ENCODE measurements around the gene BPIFA1.

BPIFA1 gene

DNA sequence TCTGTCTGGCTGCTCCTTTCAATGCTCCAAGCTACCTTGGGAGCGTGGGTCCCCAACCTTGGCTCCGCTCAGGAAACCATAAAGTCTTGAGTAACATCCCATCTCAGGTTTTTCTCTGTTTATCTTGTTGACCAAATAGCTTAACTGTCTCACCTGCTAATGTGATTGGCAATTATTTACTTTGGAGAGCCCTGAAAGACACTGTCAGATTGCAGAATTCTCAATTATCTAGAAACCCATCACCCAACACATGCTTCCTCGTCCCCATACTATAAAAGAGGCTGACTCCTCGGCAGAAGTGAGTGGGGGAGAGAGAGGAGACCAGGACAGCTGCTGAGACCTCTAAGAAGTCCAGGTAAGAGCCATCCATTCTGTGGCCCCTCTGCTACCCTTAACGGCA, at the start of gene BPIFA1:
Gene BPIFA1 (plus strand): TSS at position 301 of the 400 bp plus-strand sequence. CDS start 1,716 bp downstream, outside the sequence.
- DNase-seq (ENCODE audit: low read depth in 2 of 2, low spot score in 1 of 2), result no peak

DNA sequence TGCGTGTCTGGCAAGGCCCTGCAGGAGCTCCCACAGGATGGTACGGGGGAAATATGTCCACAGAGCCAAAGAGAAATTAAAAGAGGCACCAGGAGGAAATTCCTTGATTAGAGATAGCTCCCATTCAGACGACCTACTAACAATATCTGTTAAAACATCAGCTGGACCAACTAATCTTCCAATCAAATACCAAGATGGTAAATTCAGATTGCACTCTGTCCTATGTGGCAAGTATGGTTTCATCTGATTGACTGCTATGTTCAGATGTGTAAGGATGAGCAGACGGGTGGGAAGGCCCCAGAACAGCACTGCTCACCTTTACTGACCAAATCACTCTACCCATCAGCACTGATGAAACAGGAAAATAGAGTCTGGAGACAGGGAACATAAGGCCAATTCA, 48.3 kb upstream of the BPIFA1 start:
- no peak for DNase-seq (ENCODE audit: low read depth in 2 of 2, low spot score in 1 of 2)

DNA sequence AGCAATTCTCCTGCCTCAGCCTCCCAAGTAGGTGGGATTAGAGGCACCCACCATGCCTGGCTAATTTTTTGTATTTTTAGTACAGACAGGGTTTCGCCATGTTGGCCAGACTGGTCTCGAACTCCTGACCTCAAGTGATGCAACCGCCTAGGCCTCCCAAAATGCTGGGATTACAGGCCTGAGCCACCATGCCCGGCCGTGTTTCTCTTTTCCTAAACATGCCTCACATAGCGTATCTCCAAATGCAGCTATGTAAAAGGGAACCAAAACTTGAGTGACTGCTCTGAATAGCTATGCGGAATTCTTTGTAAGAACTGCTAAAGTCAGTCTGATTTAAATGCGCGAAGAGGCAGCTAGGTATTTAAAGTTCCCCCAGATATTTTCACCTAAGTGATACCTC, 47.4 kb upstream of the BPIFA1 start:
- no peak for DNase-seq (ENCODE audit: low read depth in 2 of 2, low spot score in 1 of 2)

DNA sequence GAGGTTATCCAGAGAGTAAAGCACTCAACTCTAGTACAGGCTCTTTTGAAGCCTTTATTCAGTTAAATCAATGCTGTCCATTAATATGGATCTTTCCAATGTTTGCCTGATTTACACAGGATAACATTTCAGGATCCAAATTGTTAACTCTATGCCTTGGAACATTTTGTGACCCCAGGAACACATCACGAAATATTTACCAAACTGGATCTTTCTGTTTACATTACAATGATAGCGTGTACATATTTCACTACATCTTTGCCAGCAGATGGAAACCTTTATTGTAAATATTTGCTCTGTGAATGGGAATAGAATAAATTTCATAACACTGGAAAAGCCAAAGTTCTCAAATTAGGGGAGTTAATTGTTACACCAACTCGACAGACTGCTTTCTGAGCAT, 44.3 kb upstream of the BPIFA1 start:
- no peak for DNase-seq (ENCODE audit: low read depth in 2 of 2, low spot score in 1 of 2)

DNA sequence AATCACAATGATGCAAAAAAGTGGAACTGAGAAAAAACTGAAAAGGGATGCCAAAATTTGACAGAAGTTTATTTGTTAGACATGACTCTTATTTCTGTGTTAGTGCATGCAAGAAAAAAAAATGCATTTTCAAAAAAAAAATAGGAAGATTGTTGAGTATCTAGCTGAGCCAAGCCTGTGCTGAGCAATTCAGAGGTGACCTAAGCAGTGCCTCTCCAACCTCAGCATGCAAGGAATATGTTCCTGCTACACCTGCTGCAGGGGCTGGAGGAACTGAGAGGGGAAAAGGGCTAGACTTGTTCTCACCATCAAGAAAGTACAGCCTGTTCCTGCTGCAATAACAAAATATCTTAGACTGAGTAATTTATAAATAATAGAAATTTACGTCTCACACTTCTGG, 43.8 kb upstream of the BPIFA1 start:
- no peak for DNase-seq (ENCODE audit: low read depth in 2 of 2, low spot score in 1 of 2)

DNA sequence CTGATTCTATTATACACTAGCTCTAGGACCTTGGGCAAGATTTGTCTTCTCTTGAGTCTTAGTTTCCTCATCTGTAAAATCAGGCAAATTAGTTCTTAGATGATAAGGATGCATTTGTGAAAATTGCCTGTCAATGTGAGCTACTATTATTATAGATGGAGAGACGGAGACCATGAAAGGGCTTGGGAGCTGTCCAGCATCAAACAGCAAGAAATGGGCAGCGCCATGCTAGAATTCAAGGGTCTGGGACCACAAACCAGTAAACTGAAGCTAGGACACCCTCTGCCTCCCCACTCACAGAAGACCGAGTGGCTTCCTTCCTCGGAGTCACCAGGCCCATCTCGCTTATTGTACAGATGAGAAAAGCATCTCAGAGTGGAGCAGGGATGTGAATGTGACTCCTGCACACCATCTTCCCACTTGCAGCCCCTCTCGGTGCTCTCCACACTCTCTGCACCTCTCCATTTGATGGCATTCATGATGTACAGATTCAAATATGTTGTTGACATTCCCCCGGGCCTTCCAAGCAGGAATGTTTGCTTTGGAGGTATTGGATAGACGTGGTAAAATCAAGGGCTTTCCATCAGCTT, 42.8 kb upstream of the BPIFA1 start:
- DNase-seq (ENCODE audit: low read depth in 2 of 2, low spot score in 1 of 2), result no peak

DNA sequence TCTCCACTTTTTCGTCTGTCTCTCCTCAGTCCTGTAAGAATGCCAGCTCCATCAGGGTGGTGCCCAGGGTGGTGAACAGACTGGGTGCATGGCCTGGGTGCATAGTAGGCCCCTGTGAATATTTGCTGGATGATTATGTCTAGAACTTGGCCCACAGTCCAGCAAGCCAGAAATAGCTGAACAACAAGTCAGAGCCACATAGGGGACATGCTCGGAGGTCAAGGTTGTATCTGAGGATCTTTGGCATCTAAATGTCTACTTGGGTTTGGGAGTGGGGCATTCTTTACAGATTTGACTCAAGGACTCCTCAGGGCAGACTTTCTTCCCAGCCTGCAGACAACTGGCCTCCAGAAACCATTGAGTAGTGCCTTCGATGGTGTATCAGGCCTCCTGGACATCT, 36.8 kb upstream of the BPIFA1 start:
- no peak for DNase-seq (ENCODE audit: low read depth in 2 of 2, low spot score in 1 of 2)

DNA sequence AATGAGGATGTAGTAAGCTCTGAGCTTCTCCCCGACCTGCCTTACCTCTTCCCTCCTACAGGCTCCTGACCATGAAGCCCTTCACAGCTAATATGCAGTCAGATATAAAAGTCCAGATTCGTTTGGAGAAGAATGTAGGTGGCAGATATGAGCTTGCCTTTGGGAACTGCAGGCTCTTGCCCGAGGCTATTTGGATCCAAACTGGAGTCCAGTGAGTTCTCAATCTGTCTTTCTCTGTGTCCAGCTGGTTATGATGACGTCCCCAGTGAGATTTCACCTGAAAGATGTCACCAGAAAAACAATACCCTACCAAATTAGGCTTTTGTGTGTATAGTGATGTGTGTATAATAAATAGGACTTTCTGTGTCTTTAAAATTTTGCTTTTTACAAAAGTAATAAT, 33.3 kb upstream of the BPIFA1 start:
- no peak for DNase-seq (ENCODE audit: low read depth in 2 of 2, low spot score in 1 of 2)

DNA sequence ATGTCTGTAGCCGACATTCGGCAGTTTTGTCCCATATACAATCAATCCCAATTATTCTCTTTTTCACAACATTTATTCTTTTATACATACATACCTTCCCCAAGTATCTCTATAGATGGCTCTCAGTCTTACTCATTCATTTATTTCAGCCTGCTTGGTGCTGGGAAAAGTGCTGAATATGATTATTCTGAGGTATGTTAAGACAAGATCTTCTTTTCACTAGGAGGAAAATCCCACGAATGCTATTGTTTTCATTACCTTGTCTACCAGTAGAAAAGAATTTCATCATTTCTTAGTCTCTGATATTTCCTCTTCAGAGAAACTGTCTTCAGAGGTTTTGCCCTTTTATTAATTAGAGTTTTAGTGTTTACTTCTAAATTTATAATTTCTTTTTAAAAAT, 32.4 kb upstream of the BPIFA1 start:
- DNase-seq (ENCODE audit: low read depth in 2 of 2, low spot score in 1 of 2), result no peak

DNA sequence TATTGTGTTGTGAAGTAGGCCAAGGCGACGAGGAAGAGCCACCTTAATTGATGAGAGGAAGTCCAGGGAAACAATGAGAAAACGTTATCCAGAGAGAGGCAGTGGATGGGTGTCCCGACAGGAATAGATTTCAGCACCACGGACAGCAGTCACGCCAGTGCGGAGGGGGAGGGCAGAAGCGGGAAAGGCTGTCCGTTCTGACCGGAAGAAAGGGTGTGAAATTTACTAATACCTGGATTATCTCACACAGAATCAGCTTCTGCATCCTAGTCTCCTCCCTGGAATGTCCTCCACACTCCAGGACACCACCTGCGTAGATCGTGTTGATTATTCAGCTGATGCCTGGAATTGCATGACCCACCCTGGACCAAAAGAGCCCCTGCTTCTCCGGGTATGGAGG, 26.0 kb upstream of the BPIFA1 start:
- DNase-seq (ENCODE audit: low read depth in 2 of 2, low spot score in 1 of 2), result no peak

DNA sequence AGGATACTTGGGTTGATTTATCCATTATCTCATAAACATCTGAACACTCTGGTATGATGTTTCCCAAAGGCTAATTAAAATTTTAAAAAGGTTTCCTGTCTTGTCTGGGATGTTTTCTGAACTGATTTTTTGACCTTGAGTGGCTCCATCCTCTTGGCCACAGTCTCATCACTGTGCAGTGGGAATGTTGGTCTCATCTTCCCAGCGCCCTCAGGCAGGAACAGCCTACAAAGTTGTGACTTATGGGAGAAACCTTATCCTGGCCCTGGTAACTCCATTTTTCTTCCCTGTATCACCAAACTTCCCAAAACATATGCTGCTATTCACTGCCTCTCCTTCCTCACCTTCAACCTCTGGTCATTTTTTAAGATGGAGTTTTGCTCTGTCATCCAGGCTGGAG, 25.4 kb upstream of the BPIFA1 start:
- no peak for DNase-seq (ENCODE audit: low read depth in 2 of 2, low spot score in 1 of 2)

DNA sequence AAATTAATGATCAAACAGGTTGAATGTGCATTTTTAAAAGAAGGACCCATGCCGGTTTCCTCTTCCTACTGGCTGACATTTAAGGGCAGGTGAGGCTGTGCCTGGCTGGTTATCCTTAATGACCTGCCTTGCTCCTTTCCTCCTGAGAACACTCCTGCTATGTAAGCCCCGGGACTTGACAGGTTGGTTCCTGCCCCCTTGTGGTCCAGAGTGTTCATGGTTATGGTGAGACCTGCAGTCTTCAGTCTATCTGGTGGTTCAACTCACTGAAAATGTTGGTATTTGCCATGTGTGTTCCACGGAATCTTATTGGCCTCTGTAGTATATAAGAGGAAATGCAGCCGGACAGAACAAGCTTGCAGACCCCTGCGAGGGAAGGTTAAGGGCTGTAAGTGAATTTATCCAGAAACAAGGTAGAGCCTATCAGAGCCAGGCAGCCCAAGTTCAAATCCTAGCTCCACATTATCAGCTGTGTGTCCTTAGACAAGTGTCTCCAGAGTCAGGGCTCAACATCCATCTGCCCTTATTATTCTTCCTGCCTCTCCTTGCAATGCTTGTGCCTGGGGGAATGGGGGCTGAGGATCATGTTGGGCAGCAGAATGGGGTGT, 23.9 kb upstream of the BPIFA1 start:
- DNase-seq (ENCODE audit: low read depth in 2 of 2, low spot score in 1 of 2), result no peak

DNA sequence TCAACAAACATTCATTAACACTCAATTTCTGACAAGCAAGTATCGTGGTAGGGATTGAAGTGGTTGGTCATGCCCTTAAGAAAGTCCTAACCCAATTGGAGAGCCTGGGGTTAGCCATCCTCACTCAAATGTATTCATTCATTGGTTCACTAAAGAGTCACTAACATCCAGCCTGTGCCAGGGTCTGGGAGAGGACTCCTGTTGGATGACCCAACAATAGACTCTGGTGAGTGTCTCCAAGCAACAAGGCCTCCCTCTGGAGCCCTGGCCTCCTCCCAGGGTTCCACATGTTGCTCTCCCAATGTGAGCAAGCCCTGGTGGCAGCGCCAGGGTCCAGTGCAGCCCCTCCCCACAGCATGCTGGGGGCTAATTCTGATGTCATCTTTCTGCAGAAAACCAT, 18.7 kb upstream of the BPIFA1 start, which contains the start of gene BPIFA3:
Gene BPIFA3 (plus strand): TSS at position 301 of the 400 bp plus-strand sequence. CDS start 185 bp downstream, outside the sequence.
- no peak for DNase-seq (ENCODE audit: low read depth in 2 of 2, low spot score in 1 of 2)

DNA sequence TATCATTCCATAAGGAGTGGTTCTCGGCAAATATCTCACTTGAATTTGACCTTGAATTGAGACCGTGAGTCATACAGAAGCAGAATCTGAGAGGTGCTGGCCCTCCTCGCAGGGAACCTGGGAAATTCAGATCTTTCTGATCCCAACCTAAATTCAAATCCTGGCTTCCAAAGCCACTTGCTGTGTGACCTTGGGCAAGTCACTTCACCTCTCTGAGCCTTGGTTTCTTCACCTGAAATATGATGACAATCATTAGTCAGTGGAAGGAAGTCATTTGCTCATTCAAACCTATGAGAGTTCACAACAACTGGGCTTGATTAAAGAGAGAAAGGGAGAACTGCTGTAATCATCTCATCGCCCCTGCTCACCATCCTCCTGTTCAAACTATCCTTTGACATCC, 11.4 kb upstream of the BPIFA1 start:
- no peak for DNase-seq (ENCODE audit: low read depth in 2 of 2, low spot score in 1 of 2)

DNA sequence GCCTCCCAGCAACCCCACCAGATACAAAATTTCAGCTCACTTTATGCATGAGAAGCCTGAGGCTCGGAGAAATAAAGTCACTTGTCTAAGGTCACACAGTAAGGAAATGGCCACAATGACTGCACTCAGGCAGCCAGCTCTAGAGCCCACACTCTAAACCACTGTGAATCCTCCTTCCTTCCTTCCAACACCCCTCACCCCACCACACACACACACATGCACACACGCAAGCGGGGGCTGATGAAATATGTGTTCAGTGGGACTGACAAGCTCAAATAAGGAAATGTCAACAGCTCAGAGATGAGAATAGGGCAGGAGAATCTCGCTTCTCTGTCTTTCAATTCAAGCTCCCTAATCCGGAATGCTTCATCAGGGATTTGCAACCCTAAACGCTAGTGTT, 6.0 kb upstream of the BPIFA1 start:
- DNase-seq (ENCODE audit: low read depth in 2 of 2, low spot score in 1 of 2), result no peak

DNA sequence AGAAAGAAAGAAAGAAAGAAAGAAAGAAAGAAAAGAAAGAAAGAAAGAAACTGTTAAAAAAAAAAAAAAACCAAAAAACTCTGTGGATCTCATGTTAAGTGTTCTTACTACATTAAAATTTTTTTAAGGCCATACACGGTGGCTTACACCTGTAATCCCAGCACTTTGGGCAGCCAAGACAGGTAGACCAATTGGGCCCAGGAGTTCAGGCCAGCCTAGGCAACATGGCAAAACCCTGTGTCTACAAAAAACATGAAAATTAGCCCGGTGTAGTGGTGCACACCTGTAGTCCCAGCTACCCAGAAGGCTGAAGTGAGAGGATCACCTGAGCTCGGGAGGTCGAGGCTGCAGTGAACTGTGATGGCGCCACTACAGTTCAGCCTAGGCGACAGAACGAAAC, 4.6 kb upstream of the BPIFA1 start:
- DNase-seq (ENCODE audit: low read depth in 2 of 2, low spot score in 1 of 2), result no peak

DNA sequence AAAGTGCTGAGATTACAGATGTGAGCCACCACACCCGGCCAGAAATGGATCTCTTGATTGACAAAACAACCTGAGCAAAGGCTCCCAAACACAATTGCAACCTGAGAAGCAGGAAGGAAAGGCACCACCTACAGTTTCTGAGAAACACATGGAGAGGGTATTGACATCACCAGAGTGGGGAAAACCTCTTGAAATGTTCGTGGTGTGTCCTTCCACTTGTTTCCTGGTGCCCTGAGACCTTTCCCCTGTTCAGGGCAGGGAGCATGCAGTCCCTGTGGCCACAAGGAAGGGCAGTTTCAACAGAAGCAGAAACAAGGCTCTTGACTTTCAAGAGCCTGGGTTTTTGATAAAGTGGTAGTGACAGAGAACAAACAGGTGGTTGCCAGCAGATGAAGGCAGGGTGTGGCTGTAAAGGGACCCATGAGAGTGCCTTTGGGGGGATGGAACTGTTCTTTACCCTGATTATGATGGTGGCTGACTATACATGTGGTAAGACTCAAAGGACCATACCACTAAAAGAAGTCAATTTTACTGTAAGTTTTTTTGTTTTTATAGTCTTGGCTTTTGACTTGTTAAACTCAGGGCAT, 3.2 kb upstream of the BPIFA1 start:
- no peak for DNase-seq (ENCODE audit: low read depth in 2 of 2, low spot score in 1 of 2)

DNA sequence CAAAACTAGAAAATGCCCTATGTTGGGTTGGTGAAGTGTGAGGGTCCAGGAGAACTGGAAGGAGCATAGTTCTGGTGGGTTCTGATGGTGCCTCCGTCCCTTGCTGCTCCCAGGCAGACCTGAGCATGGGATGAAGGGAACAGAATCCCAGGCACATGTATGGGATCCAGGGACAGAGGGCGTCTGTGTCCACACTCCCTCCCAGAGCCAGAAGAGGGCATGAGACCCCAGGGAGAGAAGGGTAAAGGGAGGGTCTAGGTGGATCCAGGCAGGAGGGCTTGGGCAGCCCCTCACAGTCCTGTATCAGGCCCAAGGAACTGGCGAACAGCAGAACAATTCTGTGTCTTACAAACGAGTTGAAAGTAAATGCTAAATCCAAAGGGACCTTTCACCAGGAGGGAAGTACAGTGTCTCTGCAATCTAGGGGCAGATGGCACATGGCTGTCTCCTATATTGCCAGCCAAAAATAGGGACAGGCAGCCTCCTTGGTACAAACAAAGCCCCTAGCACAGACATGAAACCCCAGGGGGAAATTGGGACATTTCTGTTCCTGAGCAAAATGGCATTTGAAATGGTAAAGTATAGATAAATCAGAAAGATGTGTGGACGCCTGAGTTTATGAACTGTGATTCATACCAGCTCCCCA, 2.5 kb upstream of the BPIFA1 start:
- DNase-seq (ENCODE audit: low read depth in 2 of 2, low spot score in 1 of 2), result no peak

DNA sequence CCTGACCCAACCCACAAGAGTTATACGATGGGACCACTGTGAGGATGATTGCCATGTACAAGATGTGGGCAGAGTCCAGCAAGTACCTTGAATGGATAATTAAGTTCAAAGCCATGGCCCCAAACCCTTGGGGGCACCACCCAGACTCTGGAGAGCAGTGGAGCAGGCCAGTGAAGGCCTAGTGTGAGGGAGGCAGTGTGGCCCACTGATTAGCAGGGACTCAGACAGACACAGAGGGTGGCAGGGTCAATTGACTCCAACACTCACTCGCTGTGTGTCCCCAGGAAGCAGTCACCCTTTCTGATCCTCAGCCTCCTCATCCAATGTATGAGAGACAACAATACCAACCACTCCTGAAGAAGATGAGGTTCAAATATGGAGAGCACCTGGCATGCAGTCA, 1.7 kb upstream of the BPIFA1 start:
- DNase-seq (ENCODE audit: low read depth in 2 of 2, low spot score in 1 of 2), result no peak

DNA sequence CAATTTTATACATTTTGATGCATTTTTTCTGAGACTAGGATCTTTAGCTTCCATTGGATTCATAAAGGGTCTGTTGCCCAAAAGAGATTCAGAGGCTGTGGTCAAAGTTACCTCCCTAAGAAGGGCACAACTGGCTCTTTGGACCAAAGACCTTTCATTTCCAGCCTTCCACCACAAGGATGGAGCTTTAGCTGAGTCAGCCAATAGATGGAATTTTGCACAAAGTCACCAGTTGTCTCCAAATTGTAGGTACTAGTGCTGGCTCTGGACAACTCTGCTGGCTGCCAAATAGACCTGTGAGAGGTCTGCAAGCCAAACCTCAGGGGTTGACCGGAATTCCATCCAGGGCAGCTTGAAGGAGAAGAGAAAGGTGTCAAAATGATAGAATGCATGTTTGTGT, 555 bp downstream of the BPIFA1 start:
- no peak for DNase-seq (ENCODE audit: low read depth in 2 of 2, low spot score in 1 of 2)

DNA sequence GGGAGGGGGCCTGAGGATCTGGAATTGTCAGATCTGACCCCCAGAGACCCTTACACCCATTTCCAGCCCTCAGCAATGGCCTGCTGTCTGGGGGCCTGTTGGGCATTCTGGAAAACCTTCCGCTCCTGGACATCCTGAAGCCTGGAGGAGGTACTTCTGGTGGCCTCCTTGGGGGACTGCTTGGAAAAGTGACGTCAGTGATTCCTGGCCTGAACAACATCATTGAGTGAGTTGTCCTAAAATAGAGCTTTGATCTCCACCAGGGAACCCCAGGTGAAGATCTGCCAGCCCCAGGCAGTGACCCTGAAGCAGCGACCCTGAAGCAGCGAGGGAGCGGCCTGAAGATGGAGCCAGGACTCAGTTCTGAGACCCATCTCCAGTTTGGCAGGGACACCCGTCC, 2.2 kb downstream of the BPIFA1 start:
- no peak for DNase-seq (ENCODE audit: low read depth in 2 of 2, low spot score in 1 of 2)

DNA sequence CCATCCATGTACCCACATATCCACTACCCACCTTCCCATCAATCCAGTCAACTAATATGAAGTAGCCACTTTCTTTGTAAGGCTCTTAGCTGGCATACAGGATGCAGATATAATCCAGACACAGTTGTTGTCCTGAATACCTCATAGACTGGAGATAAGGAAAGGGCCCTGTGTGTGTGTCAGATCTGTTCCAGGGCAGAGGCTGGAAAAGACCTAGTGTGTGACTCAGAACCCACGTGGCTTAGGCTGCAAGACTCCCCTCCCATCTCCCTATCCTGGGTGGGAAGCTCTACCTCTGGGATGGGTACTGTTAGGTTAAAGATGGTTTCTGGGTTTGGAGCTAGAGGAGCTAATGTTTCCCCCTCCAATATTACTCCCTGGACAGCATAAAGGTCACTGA, 3.6 kb downstream of the BPIFA1 start:
- DNase-seq (ENCODE audit: low read depth in 2 of 2, low spot score in 1 of 2), result no peak

All from stimulated activated CD8-positive, alpha-beta memory T cell treated with anti-CD3 and anti-CD28 coated beads, Interleukin-4, amount 100 ng/mL, for 1 hour (primary cell).